GM21717 (cell line): ENCODE measurements around the gene TREML1.
"Not testable (repeated sequence)": the region's sequence is repeated elsewhere in the genome, so short reads cannot be mapped to it uniquely, and the experiment has no call there.

Experiments
- ATAC-seq: cut with Tn5 transposase; IDR thresholded peaks from one replicate; pipeline ENCODE4 v1.9.1; 2021; ENCODE audit warnings: mild to moderate bottlenecking, moderate library complexity; ENCODE audit not compliant: unreplicated experiment

TREML1 gene, protein sequence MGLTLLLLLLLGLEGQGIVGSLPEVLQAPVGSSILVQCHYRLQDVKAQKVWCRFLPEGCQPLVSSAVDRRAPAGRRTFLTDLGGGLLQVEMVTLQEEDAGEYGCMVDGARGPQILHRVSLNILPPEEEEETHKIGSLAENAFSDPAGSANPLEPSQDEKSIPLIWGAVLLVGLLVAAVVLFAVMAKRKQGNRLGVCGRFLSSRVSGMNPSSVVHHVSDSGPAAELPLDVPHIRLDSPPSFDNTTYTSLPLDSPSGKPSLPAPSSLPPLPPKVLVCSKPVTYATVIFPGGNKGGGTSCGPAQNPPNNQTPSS

DNA sequence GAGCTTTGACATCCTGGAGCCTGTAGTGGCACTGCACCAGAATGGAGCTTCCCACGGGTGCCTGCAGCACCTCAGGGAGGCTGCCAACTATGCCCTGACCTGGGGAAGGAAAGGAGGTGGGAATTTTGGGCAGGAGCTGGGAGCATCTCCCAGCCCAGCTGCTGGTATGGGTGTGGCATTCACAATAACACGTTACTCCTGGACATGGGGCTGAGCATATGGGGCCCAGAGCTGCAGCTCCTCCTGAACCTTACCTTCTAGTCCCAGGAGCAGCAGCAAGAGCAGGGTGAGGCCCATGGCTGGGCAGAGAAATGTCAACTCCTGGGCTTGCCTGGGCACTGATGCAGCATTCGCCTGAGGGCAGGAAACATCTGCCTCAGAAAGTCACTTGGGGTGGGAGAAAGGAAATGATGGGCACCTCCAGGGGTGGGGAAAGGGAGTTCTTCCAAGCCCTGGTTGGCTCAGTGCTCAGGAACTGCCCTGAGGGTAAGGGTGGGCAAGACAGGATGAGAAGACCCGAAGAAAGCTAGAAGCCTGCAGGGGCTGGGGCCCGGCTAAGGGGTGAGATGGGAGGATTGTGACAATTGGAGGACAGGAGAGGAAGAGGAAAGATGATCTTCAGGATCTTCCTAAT is at the start of gene TREML1:
Gene TREML1, minus strand, starts transcription at position 356 of the 634 bp plus-strand sequence. Its CDS starts 59 bp downstream, at position 297.
- ATAC-seq: no peak

DNA sequence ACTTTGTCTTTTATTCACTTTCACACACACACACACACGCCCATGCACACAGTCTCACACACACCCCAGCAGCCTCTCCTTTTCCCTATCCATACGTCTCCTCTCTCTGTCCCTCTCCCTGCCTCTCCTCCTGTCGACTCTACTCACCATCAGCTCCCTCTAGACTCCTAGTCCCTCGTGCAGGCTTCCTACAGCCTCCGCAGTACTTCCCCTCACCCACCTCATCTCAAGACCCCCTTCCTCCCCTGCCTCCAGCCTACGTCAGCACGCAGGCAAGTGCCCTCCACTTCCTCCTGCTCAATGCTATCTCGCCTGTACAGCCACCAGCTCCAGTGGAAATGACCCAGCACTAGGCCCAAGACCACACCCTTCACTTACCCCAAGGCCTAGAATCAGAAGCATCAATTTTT is 47.6 kb upstream of the TREML1 start:
- no peak for ATAC-seq

DNA sequence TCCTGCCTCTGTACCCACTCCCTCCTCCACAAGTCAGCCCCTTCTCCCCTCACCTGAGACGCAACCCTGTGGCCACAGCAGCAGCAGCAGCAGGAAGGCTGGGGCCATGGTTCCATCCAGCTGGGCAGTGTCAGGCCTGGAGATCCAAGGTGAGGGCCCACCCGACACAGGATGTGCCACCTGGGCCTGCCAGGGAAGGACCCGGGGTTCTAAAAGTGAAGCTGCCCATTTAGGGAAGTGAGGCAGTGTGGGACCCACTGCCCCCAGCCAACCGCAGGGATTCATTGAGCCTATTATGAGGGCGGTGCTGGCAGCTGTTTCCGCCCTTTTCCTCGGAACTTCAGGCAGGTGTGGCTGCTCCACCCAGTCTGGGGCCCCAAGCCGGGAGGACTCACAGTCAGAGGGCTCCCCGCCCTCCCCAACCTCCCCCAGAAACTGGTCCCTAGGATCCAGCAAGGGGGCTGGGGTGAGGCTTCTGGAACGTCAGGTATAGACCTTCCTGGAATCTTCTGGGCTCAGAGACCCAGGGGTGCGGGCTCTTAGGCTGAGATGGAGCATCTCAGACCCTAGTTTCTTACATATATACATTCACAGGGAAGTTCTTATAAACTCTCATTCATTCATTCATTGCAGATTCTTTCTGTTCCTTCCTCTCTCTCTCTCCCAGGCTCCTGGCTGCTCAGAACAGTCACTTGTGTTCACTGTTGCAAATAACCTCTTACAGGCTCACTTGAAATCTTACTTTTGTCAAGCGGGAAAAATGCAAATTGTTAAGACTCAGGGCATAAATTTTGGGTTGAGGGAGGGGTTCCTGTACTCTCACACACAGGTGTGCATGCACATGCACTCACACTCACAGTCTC is 47.0 kb upstream of the TREML1 start, which contains the start of gene TREML2:
Gene TREML2, minus strand, starts transcription at position 249 of the 863 bp plus-strand sequence. Its CDS starts 141 bp downstream, at position 108.
- peak; percentile 40 for ATAC-seq

DNA sequence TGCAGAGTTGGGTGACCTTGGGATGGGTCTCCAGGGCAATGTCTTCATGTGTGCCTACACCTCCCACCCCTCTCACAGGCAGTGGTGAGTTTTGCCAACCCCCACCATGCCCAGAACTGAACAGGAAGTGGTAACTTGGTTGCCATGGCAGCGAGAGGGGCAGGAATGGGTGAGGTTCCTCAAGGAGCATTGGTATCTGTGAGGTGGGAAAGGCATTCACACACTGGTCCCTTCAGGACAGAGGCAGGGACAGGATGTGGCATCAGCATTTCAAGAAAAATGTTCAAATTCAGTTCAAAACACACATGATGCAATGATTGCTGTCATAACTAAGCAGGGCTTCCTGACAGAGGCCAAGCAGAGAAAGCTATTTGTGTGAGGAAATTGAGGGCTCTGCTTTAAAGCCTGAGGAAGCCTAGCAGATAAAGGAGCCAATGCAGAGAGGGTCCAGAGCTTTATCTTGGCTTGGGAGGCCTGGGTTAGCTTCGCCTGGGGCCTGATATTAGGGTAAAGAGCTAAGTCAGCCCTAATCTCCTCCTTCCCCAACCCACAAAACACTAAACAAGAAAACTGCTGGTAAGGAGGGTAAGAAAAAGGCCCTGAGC is 46.3 kb upstream of the TREML1 start:
- peak; percentile 28 for ATAC-seq

DNA sequence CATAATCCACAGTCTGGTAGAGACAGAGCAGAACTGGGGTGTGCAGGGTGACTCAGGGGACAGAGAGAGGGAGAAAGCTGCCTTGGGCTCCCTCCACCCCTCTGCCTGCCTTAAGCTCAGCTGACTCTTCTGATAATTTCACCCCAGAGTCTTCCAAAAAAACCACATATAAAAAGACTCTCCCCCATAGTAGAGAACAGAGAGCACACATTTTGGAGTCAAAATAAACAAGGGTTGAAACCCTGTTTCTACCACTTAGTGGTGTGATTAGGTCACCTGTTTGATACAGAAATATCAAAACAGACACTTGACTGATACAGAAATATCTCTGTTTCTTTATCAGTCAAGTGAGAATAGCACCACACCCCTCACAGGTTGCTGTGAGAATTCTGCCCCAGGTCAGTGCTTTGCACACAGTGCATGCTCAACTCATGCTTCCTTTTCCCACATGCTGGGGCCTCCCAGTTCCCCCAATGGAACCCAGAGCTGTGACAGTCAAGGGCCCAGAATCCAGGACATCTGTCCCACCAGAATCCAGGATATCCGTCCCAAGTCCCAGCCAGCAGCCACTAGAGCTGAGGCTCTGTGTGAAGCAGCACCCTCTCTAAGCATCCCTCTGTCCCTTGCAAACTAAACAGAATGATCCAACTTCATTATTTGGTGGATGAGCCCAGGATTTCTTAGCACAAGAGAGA is 45.6 kb upstream of the TREML1 start:
- peak; percentile 49 for ATAC-seq

DNA sequence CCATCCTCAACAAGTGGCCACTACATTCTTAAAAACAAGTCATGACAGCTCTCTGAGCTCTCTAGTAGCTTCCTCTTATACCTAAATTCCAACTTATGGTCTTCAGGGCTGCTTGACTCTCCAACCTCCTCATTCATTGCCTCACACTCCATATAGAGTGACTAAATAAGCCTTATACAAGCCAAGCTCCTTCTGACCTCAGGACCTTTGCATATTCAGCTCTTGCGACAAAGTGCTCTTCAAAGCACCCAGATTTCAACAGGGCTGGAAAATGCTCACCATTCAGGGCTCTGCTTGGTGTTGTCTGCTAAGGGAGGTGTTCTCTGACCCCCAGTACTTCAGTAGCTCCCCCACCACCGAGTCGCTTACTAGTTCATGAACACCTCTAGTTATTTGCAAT is 43.1 kb upstream of the TREML1 start:
- ATAC-seq: no peak

DNA sequence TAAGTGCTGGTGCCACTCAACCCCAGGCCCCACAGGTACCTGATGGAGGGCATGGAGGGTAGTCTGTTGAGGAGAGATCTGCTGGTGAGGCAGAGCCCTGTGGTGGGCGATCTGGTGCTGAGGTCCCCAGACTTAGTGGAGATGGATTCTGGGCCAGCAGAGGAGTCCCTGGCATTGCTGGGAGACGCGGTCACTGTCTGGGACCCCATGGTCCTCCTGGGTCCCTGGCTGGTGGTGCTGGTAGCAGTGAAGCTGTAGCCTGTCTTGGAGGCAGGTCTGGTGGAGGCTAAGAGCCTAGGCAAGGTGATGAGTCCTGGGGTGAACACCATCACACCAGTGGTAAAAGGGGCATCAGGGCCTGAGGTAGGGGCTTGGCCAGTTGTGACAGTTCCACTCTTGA is 40.2 kb upstream of the TREML1 start:
- ATAC-seq: no peak

DNA sequence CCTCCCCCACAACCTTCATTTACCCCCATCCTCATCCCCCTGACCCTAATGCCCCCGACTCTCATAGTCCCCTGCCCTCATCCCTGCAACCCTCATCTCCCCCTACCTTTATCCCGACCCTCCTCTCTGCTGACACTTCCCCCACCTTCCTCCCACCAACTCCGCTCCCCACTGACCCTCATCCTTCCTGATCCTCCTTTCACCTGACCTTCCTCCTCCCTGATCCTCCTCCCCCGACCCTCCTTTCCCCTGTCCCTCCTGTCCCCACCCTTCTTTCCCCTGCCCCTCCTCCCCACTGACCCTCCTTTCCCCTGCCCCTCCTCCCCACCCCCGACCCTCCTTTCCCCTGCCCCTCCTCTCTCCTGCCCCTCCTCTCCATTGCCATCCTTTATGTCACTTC is 39.7 kb upstream of the TREML1 start:
- ATAC-seq: no peak

DNA sequence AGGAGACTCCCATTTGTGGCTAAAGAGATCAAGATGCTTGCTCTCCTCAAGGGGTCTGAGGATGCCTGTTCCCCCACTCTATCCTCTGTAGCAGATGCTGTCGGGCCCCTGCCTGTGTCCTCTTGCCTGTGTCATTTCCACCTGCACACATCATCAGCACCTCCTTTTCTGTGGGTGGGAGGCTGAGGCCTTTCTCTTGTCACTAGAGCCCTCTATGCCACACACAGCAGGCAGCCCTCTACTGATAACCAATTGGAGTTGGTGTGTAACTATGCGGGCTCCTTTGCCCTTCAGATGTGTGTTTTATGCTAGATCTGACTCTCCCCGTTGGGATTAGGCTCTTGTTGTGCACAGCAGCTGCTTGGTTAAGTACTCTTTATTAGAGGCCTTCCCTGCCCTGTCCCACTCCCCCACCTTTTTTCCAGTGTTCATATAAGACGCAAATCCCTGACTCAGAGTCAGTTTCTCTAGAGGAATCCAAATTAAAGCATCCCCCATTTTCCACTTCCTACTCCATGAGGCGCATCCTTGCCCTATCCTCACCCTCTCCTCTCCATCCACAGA is 39.1 kb upstream of the TREML1 start:
- ATAC-seq: no peak

DNA sequence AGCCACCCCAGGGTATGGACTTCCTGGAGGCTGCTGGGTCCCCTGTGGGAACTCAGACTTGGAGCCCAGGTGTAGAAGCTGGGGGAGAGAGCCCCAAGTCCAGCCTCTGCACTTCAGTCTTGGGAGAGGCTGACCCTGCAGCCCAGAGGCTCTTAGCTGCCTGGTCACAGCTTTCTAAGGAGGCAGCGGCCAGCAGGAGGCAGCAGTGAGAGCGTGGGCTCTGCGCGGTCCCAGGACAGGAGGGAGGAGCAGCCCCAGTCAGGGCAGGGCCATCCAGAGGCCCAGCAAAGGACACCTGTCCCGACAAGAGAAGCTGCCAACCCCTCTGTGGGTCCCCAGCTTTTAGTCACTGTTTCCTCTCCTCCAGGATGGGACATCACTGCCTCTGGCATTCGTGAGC is 37.4 kb upstream of the TREML1 start:
- ATAC-seq: no peak

DNA sequence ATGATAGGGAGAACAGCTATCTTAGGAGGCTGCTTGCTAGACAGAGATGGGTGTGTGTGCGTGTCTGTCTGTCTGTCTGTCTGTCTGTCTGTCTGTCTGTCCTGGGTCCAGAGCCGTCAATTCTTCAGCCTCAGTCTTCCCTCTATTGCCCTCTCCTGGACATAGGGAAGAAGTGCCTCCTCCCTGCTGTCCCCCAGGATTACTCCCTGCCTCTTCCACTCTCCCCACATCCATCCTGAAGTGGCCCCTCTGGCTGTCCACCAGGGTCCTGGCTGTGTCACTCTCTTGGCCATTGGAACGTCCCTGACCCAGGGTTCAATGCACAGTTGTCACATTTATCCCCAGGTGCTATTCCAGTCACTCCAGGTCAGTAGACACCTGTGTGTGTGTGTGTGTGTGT is 36.6 kb upstream of the TREML1 start:
- no peak for ATAC-seq

DNA sequence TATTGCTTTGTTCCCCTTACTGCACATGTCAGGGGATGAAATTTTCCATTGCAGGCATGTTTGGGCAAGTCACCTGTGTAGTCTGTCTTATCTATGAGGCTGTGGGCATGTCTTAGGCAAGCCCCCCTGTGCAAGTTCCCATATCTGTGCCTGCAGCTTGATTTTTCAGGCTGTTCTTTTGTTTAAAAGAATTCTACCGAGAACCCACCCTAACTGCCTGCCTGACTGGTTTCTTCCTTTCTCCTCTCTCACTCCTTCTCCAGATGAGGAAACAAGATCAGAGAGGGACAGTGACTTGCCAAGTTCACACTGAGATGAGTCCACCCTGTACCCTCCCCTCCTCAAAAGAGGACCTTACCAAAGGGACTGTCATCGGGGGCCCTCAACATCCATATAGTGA is 35.8 kb upstream of the TREML1 start:
- no peak for ATAC-seq

DNA sequence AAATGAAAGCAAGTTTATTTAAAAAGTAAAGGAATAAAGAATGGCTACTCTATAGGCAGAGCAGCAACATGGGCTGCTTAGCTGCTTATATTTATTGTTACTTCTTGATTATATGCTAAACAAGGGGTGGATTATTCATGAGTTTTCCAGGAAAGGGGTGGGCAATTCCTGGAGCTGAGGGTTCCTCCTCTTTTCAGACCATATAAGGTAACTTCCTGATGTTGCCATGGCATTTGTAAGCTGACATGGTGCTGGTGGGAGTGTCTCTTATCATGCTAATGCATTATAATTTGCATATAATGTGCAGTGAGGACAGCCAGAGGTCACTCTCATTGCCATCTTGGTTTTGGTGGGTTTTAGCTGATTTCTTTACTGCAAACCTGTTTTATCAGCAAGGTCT is 34.9 kb upstream of the TREML1 start:
- ATAC-seq: not testable (repeated sequence)

DNA sequence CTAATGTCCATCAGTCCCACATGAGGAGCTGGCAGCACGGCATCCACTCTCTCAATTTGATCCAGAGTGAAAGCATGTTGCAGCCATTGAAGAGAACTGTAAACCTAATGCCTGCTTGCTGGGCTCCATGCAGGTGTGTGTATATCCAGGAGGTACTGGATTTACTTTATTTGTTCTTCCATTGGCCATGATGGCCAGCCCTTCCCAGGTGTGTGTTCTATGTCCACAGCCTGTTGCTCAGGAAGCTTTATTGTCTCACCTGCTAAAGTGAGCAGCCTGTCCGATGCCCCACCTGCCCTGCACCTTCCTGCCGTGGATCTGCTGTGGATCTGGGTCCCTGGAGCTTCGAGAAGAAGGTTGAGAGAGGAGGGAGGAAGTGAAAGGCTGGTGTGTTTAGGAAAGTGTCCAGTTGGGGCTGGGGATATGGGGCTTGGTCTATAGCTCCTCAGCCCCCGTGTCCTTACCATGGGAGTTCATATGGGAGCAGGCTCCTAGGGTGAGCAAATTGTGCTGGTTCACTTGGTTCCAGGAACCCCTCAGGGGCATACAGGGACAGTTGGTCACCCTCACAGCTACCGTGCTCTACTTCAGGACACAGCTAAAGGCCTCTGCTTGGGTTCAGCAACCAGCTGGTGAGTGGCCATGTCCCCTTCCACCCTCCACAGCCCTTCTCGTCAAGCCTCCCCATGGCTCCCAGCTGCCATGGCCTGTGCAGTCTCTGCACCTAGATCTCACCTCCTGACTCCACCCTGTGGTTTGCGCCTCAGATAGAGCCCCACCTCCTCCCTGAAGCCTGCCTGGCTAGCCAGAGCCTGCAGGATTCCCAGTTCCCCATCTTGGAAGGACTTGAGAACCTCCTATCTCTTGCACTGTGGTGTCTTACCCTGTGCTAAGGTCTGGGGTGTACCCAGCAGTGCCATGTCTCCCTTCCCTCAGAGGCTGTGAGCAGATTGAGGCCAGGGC is 34.1 kb upstream of the TREML1 start:
- no peak for ATAC-seq

DNA sequence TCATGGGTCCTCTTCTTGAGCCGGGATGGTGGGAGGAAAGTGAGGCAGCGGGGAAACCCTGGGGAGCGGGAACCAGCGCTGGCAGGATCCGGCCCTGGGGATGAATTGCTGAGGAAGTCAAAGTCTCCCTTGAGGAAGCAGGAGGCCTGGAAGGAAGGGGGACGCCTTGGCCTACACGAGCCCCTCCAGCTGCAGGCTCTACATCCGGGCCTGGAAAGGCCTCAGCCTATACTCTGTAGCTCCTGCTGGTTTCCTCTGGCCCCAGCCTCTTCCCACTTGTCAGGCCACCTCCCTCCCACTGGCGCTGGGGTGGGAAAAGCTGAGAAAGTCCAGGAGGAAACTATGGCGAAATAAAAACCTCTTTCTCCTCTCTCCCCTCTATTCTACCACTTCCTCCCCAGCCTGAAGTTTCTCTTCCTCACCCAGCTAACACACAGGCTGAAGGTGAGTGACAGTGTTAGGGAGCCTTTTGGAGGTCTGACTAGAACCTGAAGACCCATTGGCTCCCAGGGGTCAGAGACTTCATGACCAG is 31.9 kb upstream of the TREML1 start:
- ATAC-seq: no peak

DNA sequence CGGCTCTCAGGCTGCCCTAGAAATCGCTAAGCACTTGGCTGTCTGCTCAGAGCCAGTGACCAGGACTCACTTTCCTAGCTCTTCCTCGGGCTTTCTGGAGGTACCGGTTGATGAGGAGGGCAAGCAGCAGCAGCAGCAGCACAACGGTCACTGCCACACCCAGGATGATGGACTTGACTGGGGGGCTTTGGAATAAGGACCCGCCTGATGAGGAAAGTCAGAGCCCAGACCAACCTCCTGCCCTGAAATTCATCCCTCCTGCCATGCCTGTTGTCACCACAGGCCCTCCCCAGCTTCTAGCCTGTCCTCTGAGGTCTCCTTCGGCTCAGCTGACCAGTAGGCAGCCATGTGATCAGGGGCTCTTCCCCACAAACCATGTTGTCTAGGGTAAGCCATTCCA is 30.6 kb upstream of the TREML1 start:
- no peak for ATAC-seq

DNA sequence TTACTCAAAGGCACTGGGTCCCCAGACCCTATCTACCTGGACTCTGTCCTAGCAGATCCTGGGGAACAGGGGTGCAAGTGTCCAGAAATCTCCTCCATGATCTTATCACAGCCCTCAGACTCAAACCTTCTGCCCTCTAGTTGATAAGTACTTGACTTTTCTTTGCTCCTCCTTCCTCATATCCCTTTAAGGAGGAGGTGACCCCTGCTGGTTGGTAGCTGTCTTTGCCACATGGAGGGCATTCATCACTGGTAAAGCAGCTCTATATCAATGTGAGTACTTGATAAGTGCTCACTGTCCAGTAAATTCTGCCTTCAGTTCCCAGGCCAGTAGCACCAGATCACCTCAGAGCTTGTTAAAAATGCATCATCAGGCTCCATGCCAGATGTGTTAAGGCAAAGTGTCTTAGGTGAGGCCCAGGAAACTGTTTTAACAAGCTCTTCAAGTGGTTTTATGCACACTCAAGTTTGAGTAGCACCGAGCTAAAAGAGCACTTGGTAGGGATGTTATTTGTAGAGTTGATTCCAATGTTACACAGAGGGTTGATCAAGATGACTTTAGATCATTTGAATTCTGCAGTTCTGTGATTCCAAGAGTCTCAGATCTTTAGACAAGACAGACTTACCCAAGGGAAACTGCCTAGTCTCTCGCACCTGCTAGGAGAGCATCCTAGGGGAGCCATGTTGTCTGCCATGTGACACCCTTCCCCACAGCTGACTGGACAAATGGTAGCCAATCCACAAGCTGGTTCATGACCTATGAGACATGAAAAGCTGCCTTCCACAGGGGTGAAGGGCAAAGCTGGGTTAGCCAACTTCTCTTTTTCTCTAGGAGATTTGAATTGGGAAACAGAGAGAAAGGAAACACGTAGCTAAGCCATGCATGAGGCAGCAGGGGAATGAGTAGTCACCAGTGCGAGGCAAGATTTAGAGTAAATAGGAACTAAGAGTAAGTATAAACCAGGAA is 28.2 kb upstream of the TREML1 start:
- ATAC-seq: no peak

DNA sequence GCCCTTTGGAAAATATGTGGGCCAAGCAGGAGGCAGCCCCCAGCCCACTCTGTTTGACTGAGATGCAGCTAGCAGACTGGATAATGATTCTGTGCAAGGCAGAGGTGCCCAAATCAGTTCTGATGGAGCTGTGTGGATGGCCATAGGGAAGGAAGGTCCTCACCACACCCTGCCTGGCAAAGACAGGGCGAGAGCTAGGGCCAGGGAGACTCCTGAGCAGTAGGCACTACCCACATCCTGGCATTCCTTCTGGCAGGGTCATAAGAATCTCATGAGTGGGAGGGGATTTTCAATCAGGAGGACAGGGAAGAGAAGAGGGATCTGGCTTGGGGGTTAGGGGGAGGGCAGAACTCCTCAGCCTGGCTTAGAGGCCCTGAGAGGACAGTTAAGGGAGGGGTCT is 27.4 kb upstream of the TREML1 start:
- ATAC-seq: no peak
